ENCODE data around the gene CSRNP2. TPM values are rescaled to one million over a fixed set of nuclear protein-coding genes. Genes with fewer than 3 reads are reported as not detected.

Gene CSRNP2
- polyA plus RNA-seq, 1 donor, result 18.9 TPM

GRCh38 chr12:51033048-51033447 lies 50.3 kb downstream of the CSRNP2 start:
- Histone ChIP-seq H3K36me3 (ENCODE audit: control insufficient read depth, insufficient read depth, low read length) (no peaks in the 10 kb centered on the region), H3K4me3 (ENCODE audit: low read length) (no peak overlapping the region), H3K9me3 (ENCODE audit: control insufficient read depth, low read depth, low read length) (no peaks in the 10 kb centered on the region), H3K27ac (ENCODE audit: low read length) (no peak overlapping the region), H3K4me1 (ENCODE audit: control insufficient read depth, insufficient read depth, low read length) (peaks cover 12% of the 10 kb centered on the region), H3K27me3 (ENCODE audit: control insufficient read depth, insufficient read depth, low read length) (no peaks in the 10 kb centered on the region)
- no peak for DNase-seq
- WGBS (ENCODE audit: insufficient coverage, low lambda C conversion rate), result 100% methylated on average over 1 of the region's 2 CpGs

DNA sequence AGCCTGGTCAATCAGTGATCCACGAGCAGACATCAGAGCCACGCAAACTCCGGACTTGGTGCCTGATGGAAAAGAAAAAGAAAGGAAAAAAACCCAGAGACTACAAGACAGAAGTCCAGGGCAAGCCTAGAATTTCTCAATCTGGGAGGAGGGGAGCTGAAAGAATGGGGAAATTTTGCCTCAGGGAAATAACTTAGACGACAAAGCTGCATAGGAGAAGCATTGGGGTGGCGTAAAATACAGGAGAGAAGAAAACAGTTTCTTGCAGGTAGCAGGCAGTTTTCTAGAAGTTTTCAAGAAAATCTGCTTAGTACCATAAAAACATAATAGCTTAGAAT lies 54.6 kb downstream of the CSRNP2 start:
- Histone ChIP-seq H3K27me3 (ENCODE audit: control insufficient read depth, insufficient read depth, low read length) (no peaks in the 10 kb centered on the region), H3K4me3 (ENCODE audit: low read length) (peak overlapping the region; percentile 30), H3K9me3 (ENCODE audit: control insufficient read depth, low read depth, low read length) (no peaks in the 10 kb centered on the region), H3K27ac (ENCODE audit: low read length) (peak overlapping the region; percentile 83), H3K36me3 (ENCODE audit: control insufficient read depth, insufficient read depth, low read length) (no peaks in the 10 kb centered on the region), H3K4me1 (ENCODE audit: control insufficient read depth, insufficient read depth, low read length) (peaks cover 25% of the 10 kb centered on the region)
- peak in 1 of 2 donors; percentile 63 for DNase-seq
- WGBS (ENCODE audit: insufficient coverage, low lambda C conversion rate), result no CpG with 5 or more reads among the region's 5 CpGs

GRCh38 chr12:51028126-51028812 lies 55.1 kb downstream of the CSRNP2 start:
- 0% methylated on average over 1 of the region's 9 CpGs for WGBS (ENCODE audit: insufficient coverage, low lambda C conversion rate)
- peak overlapping the region; percentile 30 for H3K4me3 ChIP-seq (ENCODE audit: low read length)
- H3K27me3 ChIP-seq (ENCODE audit: control insufficient read depth, insufficient read depth, low read length), result no peaks in the 10 kb centered on the region
- H3K9me3 ChIP-seq (ENCODE audit: control insufficient read depth, low read depth, low read length), result no peaks in the 10 kb centered on the region
- H3K36me3 ChIP-seq (ENCODE audit: control insufficient read depth, insufficient read depth, low read length), result no peaks in the 10 kb centered on the region
- H3K27ac ChIP-seq (ENCODE audit: low read length), result peak overlapping the region; percentile 83
- H3K4me1 ChIP-seq (ENCODE audit: control insufficient read depth, insufficient read depth, low read length), result peaks cover 30% of the 10 kb centered on the region
- DNase-seq, result peak; percentile 74 to 95

- Histone ChIP-seq H3K9me3 (ENCODE audit: control insufficient read depth, low read depth, low read length) (no peaks in the 10 kb centered on the region), H3K27ac (ENCODE audit: low read length) (peak overlapping the region; percentile 83), H3K36me3 (ENCODE audit: control insufficient read depth, insufficient read depth, low read length) (no peaks in the 10 kb centered on the region), H3K4me1 (ENCODE audit: control insufficient read depth, insufficient read depth, low read length) (peaks cover 38% of the 10 kb centered on the region), H3K27me3 (ENCODE audit: control insufficient read depth, insufficient read depth, low read length) (no peaks in the 10 kb centered on the region), H3K4me3 (ENCODE audit: low read length) (peak overlapping the region; percentile 30)
- WGBS (ENCODE audit: insufficient coverage, low lambda C conversion rate), result 93% methylated on average over 4 of the region's 15 CpGs
- peak in 1 of 2 donors; percentile 17 for DNase-seq
Observed at GRCh38 chr12:51027342-51027835, 56.0 kb downstream of the CSRNP2 start.

DNA sequence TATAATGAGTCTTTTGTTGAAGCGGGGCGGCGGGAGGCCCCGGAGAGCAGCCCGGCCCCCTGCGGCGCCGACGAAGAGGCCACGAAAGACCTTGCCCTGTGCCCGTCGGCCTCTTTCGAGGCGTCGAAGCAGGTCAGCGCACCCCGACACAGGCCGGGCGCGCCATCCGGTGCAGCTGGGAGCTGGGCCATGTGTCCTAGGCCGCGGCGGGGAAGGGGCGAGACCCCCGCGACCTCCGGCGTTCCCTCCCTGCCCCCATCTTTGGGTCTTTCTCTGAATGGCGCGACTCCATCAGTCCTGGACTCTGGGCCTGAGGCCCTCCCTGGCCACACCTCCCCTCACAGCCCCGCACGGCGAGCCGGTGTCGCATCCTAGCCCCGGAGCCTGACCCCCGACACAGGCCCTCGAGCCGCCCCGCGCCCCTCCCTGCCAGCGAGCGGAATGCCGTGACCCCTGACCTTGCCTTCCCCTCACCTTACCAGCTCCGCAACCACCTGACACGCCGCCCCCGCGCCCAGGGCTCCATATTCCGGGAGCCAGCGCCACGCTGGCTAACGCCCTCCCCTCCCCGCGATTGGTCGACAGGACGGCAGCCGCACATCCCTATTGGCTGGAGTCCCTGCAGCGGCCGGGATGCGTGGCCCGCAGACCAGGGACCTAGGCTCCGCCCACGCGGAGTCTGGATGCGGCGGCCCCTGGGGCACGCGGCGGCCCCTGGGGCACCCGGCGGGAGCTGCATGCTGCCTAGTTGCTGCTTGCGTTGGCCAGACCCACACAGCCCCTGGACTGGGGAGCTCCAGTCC lies 57.4 kb downstream of the CSRNP2 start, which contains the start of gene SLC11A2:
Gene SLC11A2 (minus strand): TSS at position 549 of the 803 bp plus-strand sequence. CDS start 15,656 bp downstream, outside the sequence.
- no peaks in the 10 kb centered on the region for H3K9me3 ChIP-seq (ENCODE audit: control insufficient read depth, low read depth, low read length)
- peaks cover 50% of the 10 kb centered on the region for H3K4me1 ChIP-seq (ENCODE audit: control insufficient read depth, insufficient read depth, low read length)
- H3K4me3 ChIP-seq (ENCODE audit: low read length), result peak within 1 kb of the TSS; percentile 83
- H3K27me3 ChIP-seq (ENCODE audit: control insufficient read depth, insufficient read depth, low read length), result no peaks in the 10 kb centered on the region
- peak within 1 kb of the TSS; percentile 98 for H3K27ac ChIP-seq (ENCODE audit: low read length)
- WGBS (ENCODE audit: insufficient coverage, low lambda C conversion rate), result no CpG with 5 or more reads among the region's 74 CpGs
- no peaks in the 10 kb centered on the region for H3K36me3 ChIP-seq (ENCODE audit: control insufficient read depth, insufficient read depth, low read length)
- DNase-seq, result peak; percentile 97 to 99

GRCh38 chr12:51025338-51025835 lies 58.0 kb downstream of the CSRNP2 start:
- 20% methylated on average over 1 of the region's 9 CpGs for WGBS (ENCODE audit: insufficient coverage, low lambda C conversion rate)
- Histone ChIP-seq H3K9me3 (ENCODE audit: control insufficient read depth, low read depth, low read length) (no peaks in the 10 kb centered on the region), H3K36me3 (ENCODE audit: control insufficient read depth, insufficient read depth, low read length) (peaks cover 2% of the 10 kb centered on the region), H3K4me1 (ENCODE audit: control insufficient read depth, insufficient read depth, low read length) (peaks cover 50% of the 10 kb centered on the region), H3K4me3 (ENCODE audit: low read length) (peak overlapping the region; percentile 83), H3K27me3 (ENCODE audit: control insufficient read depth, insufficient read depth, low read length) (no peaks in the 10 kb centered on the region), H3K27ac (ENCODE audit: low read length) (peak overlapping the region; percentile 98)
- no peak for DNase-seq

DNA sequence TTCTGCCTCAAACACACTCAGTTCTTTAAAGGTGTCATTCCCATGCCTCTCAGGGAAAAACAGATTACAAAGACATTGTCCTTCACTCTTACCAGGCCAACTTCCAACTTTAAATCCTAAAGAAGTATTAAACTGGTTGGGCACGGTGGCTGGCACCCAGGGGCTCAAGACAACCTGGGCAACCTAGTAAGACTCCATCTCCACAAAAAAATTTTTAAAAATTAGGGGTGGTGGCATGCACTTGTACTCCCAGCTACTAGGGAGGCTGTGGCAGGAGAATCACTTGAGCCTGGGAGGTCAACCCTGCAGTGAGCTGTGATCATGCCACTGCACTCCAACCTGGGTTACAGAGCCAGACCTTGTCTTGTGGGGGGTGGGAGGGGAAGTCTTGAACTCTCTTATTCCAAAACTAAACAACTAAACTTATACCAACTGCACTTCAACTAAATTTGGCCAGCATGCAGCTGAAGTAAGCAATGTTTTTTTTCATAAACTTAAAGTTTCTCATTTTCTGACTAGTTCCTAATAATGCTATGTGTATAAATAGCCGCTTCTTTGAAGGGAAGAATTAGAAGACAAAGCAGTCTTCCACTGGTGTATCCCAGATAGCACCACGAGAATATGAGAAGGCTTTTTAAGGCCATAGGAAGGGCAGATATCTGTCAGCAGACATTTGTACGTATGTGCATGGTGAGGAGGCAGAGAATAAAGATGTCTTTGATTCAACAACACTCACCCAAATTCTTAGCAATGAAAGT lies 59.6 kb downstream of the CSRNP2 start:
- peak in 1 of 2 donors; percentile 48 for DNase-seq
- WGBS (ENCODE audit: insufficient coverage, low lambda C conversion rate), result 18% methylated on average over 2 of the region's 4 CpGs
- Histone ChIP-seq H3K4me1 (ENCODE audit: control insufficient read depth, insufficient read depth, low read length) (peaks cover 42% of the 10 kb centered on the region), H3K27me3 (ENCODE audit: control insufficient read depth, insufficient read depth, low read length) (no peaks in the 10 kb centered on the region), H3K36me3 (ENCODE audit: control insufficient read depth, insufficient read depth, low read length) (peaks cover 2% of the 10 kb centered on the region), H3K27ac (ENCODE audit: low read length) (peak overlapping the region; percentile 98), H3K9me3 (ENCODE audit: control insufficient read depth, low read depth, low read length) (no peaks in the 10 kb centered on the region), H3K4me3 (ENCODE audit: low read length) (peak overlapping the region; percentile 83)

GRCh38 chr12:51021694-51022093 lies 61.7 kb downstream of the CSRNP2 start:
- Histone ChIP-seq H3K27me3 (ENCODE audit: control insufficient read depth, insufficient read depth, low read length) (no peaks in the 10 kb centered on the region), H3K27ac (ENCODE audit: low read length) (peak overlapping the region; percentile 98), H3K9me3 (ENCODE audit: control insufficient read depth, low read depth, low read length) (no peaks in the 10 kb centered on the region), H3K4me3 (ENCODE audit: low read length) (no peak overlapping the region), H3K4me1 (ENCODE audit: control insufficient read depth, insufficient read depth, low read length) (peaks cover 33% of the 10 kb centered on the region), H3K36me3 (ENCODE audit: control insufficient read depth, insufficient read depth, low read length) (peaks cover 2% of the 10 kb centered on the region)
- no peak for DNase-seq
- WGBS (ENCODE audit: insufficient coverage, low lambda C conversion rate), result no CpG with 5 or more reads among the region's 1 CpG

DNA sequence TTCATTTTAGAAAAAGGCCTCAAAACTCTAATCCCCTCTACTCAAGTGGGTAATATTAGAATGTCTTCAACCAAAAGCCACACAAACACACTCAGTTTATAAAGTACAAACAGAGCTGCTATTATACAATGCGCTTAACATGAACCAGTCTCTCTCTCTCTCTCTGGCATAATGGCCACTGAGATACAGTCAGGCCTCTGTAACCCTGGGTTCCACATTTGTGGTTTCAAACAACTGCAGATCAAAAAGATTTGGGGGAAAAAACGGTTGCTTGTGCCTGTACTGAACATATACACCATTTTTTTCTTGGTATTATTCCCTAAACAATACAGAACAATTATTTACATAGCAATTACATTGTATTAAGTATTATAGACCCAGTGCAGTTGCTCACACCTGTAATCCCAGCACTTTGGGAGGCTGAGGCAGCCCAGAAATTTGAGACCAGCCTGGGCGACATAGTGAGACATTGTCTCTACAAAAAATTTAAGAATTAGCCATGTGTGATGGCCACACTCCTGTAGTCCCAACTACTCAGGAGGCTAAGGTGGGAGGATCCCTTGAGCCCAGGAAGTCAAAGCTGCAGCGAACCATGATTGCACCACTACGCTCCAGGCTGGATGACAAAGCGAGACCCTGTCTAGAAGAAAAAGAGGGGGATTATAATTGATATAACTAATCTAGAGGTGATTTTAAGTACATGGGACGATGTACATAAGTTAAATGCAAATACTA lies 62.8 kb downstream of the CSRNP2 start:
- H3K4me3 ChIP-seq (ENCODE audit: low read length), result no peak overlapping the region
- H3K4me1 ChIP-seq (ENCODE audit: control insufficient read depth, insufficient read depth, low read length), result peaks cover 30% of the 10 kb centered on the region
- no peaks in the 10 kb centered on the region for H3K27me3 ChIP-seq (ENCODE audit: control insufficient read depth, insufficient read depth, low read length)
- 94% methylated on average over 2 of the region's 7 CpGs for WGBS (ENCODE audit: insufficient coverage, low lambda C conversion rate)
- no peak for DNase-seq
- H3K36me3 ChIP-seq (ENCODE audit: control insufficient read depth, insufficient read depth, low read length), result peaks cover 2% of the 10 kb centered on the region
- no peak overlapping the region for H3K27ac ChIP-seq (ENCODE audit: low read length)
- H3K9me3 ChIP-seq (ENCODE audit: control insufficient read depth, low read depth, low read length), result no peaks in the 10 kb centered on the region
